WTC11 (cell line): ENCODE measurements around the gene OPN3.

Experiments used
- ATF1 ChIP-seq: sonication (generic); formaldehyde crosslinking; IDR thresholded peaks from 2 replicates; pipeline ENCODE4 v1.8.1; 2023; ENCODE audit warnings: mild to moderate bottlenecking, moderate library complexity, missing genetic modification reagents
- ESRRA ChIP-seq: sonication (generic); formaldehyde crosslinking; IDR thresholded peaks from 2 replicates; pipeline ENCODE4 v1.8.1; 2022; ENCODE audit warnings: mild to moderate bottlenecking, missing genetic modification reagents, borderline replicate concordance
- NR1H2 ChIP-seq: sonication (generic); formaldehyde crosslinking; IDR thresholded peaks from 2 replicates; pipeline ENCODE4 v1.9.0; 2021; ENCODE audit warnings: mild to moderate bottlenecking, moderate library complexity, missing genetic modification reagents
- TEAD4 ChIP-seq: sonication (generic); formaldehyde crosslinking; IDR thresholded peaks from 2 replicates; pipeline ENCODE4 v1.8.0; 2022; ENCODE audit warnings: mild to moderate bottlenecking, missing genetic modification reagents
- TF ChIP-seq, protein P1 (sequence below): fragments of 200-600 bp; IDR thresholded peaks from 2 replicates; pipeline ENCODE4 v1.8.0; 2022; ENCODE audit warnings: antibody characterized with exemption
- TF ChIP-seq, protein P2 (sequence below): sonication (generic); formaldehyde crosslinking; IDR thresholded peaks from 2 replicates; pipeline ENCODE4 v1.8.0; 2022; ENCODE audit warnings: mild to moderate bottlenecking, missing genetic modification reagents
- TF ChIP-seq, protein P3 (sequence below): sonication (generic); formaldehyde crosslinking; IDR thresholded peaks from 2 replicates; pipeline ENCODE4 v1.8.1; 2022; ENCODE audit warnings: low read depth, mild to moderate bottlenecking, moderate library complexity, missing genetic modification reagents, borderline replicate concordance
- TF ChIP-seq, protein P4 (sequence below): sonication (generic); formaldehyde crosslinking; IDR thresholded peaks from 2 replicates; pipeline ENCODE4 v1.8.1; 2023; ENCODE audit warnings: mild to moderate bottlenecking, missing genetic modification reagents, moderate library complexity
- TF ChIP-seq, protein P5 (sequence below): sonication (generic); formaldehyde crosslinking; IDR thresholded peaks from 2 replicates; pipeline ENCODE4 v1.8.0; 2023; ENCODE audit warnings: missing genetic modification reagents, mild to moderate bottlenecking, borderline replicate concordance
- TF ChIP-seq, protein P6 (sequence below): sonication (generic); formaldehyde crosslinking; conservative IDR thresholded peaks from 2 replicates; pipeline ENCODE4 v1.8.1; 2023; ENCODE audit warnings: mild to moderate bottlenecking, low read depth, missing genetic modification reagents, moderate library complexity

DNA sequence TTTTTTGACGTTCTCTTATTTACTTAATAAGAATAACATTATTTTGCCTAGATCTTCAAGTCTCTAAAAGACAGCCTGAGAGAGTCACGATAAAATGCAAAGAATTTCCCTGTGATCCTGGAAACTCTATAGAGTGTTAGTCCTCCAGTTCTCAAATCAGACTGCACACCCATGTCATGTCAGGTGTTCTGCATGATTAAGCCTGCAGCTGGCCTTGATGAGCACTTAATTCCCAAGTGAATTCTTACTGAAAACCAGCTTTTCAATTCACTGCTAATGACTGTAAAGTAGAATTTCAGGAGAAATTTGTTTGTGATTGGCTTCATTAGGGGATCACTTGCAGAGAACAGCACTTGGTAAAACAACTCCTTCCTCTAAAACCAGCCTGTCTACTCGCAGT, 41.9 kb downstream of the OPN3 start:
- TF ChIP-seq, protein P1, sequence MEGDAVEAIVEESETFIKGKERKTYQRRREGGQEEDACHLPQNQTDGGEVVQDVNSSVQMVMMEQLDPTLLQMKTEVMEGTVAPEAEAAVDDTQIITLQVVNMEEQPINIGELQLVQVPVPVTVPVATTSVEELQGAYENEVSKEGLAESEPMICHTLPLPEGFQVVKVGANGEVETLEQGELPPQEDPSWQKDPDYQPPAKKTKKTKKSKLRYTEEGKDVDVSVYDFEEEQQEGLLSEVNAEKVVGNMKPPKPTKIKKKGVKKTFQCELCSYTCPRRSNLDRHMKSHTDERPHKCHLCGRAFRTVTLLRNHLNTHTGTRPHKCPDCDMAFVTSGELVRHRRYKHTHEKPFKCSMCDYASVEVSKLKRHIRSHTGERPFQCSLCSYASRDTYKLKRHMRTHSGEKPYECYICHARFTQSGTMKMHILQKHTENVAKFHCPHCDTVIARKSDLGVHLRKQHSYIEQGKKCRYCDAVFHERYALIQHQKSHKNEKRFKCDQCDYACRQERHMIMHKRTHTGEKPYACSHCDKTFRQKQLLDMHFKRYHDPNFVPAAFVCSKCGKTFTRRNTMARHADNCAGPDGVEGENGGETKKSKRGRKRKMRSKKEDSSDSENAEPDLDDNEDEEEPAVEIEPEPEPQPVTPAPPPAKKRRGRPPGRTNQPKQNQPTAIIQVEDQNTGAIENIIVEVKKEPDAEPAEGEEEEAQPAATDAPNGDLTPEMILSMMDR = no peak
- no peak for TF ChIP-seq ESRRA (CRISPR knock-in tag)
- TF ChIP-seq, protein P2, sequence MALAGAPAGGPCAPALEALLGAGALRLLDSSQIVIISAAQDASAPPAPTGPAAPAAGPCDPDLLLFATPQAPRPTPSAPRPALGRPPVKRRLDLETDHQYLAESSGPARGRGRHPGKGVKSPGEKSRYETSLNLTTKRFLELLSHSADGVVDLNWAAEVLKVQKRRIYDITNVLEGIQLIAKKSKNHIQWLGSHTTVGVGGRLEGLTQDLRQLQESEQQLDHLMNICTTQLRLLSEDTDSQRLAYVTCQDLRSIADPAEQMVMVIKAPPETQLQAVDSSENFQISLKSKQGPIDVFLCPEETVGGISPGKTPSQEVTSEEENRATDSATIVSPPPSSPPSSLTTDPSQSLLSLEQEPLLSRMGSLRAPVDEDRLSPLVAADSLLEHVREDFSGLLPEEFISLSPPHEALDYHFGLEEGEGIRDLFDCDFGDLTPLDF (CRISPR knock-in tag) = no peak
- TF ChIP-seq, protein P3, sequence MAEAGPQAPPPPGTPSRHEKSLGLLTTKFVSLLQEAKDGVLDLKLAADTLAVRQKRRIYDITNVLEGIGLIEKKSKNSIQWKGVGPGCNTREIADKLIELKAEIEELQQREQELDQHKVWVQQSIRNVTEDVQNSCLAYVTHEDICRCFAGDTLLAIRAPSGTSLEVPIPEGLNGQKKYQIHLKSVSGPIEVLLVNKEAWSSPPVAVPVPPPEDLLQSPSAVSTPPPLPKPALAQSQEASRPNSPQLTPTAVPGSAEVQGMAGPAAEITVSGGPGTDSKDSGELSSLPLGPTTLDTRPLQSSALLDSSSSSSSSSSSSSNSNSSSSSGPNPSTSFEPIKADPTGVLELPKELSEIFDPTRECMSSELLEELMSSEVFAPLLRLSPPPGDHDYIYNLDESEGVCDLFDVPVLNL (CRISPR knock-in tag) = no peak
- TF ChIP-seq, protein P4, sequence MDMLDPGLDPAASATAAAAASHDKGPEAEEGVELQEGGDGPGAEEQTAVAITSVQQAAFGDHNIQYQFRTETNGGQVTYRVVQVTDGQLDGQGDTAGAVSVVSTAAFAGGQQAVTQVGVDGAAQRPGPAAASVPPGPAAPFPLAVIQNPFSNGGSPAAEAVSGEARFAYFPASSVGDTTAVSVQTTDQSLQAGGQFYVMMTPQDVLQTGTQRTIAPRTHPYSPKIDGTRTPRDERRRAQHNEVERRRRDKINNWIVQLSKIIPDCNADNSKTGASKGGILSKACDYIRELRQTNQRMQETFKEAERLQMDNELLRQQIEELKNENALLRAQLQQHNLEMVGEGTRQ (CRISPR knock-in tag) = no peak
- TF ChIP-seq NR1H2 (CRISPR knock-in tag) = no peak
- no peak for TF ChIP-seq TEAD4
- TF ChIP-seq, protein P5, sequence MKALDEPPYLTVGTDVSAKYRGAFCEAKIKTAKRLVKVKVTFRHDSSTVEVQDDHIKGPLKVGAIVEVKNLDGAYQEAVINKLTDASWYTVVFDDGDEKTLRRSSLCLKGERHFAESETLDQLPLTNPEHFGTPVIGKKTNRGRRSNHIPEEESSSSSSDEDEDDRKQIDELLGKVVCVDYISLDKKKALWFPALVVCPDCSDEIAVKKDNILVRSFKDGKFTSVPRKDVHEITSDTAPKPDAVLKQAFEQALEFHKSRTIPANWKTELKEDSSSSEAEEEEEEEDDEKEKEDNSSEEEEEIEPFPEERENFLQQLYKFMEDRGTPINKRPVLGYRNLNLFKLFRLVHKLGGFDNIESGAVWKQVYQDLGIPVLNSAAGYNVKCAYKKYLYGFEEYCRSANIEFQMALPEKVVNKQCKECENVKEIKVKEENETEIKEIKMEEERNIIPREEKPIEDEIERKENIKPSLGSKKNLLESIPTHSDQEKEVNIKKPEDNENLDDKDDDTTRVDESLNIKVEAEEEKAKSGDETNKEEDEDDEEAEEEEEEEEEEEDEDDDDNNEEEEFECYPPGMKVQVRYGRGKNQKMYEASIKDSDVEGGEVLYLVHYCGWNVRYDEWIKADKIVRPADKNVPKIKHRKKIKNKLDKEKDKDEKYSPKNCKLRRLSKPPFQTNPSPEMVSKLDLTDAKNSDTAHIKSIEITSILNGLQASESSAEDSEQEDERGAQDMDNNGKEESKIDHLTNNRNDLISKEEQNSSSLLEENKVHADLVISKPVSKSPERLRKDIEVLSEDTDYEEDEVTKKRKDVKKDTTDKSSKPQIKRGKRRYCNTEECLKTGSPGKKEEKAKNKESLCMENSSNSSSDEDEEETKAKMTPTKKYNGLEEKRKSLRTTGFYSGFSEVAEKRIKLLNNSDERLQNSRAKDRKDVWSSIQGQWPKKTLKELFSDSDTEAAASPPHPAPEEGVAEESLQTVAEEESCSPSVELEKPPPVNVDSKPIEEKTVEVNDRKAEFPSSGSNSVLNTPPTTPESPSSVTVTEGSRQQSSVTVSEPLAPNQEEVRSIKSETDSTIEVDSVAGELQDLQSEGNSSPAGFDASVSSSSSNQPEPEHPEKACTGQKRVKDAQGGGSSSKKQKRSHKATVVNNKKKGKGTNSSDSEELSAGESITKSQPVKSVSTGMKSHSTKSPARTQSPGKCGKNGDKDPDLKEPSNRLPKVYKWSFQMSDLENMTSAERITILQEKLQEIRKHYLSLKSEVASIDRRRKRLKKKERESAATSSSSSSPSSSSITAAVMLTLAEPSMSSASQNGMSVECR (CRISPR knock-in tag) = no peak
- TF ChIP-seq, protein P6, sequence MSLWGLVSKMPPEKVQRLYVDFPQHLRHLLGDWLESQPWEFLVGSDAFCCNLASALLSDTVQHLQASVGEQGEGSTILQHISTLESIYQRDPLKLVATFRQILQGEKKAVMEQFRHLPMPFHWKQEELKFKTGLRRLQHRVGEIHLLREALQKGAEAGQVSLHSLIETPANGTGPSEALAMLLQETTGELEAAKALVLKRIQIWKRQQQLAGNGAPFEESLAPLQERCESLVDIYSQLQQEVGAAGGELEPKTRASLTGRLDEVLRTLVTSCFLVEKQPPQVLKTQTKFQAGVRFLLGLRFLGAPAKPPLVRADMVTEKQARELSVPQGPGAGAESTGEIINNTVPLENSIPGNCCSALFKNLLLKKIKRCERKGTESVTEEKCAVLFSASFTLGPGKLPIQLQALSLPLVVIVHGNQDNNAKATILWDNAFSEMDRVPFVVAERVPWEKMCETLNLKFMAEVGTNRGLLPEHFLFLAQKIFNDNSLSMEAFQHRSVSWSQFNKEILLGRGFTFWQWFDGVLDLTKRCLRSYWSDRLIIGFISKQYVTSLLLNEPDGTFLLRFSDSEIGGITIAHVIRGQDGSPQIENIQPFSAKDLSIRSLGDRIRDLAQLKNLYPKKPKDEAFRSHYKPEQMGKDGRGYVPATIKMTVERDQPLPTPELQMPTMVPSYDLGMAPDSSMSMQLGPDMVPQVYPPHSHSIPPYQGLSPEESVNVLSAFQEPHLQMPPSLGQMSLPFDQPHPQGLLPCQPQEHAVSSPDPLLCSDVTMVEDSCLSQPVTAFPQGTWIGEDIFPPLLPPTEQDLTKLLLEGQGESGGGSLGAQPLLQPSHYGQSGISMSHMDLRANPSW (CRISPR knock-in tag) = no peak
- TF ChIP-seq ATF1 (CRISPR knock-in tag) = no peak
